Mesenchymal stem cell (in vitro differentiated cells and primary cell): ENCODE data around the gene GRIK4.
"Not testable (repeated sequence)": the region's sequence is repeated elsewhere in the genome, so short reads cannot be mapped to it uniquely, and the experiment has no call there.

Experiments used
- DNase-seq: peaks from one replicate; pipeline ENCODE4 v3.0.0-alpha.2; 2013
- H2AFZ ChIP-seq: one replicate; pipeline ENCODE4 v1.6.1; 2013; ENCODE audit warnings: low read depth, mild to moderate bottlenecking, control low read depth, inconsistent platforms, low read length, moderate library complexity
- H2AK5ac ChIP-seq: 2 replicates; pipeline ENCODE4 v1.6.1; 2013; ENCODE audit warnings: low read length, moderate library complexity, mild to moderate bottlenecking, inconsistent platforms; ENCODE audit not compliant: severe bottlenecking
- H2BK120ac ChIP-seq: one replicate; pipeline ENCODE4 v1.6.1; 2013; ENCODE audit warnings: low read depth, mild to moderate bottlenecking, inconsistent platforms, low read length, moderate library complexity
- H2BK12ac ChIP-seq, 2 experiments: one replicate each; pipeline ENCODE4 v1.6.1; 2013; ENCODE audit warnings: inconsistent platforms in 2 of 2, low read length in 2 of 2, mild to moderate bottlenecking in 2 of 2, moderate library complexity in 2 of 2, control low read depth in 1 of 2
- H2BK15ac ChIP-seq: one replicate; pipeline ENCODE4 v1.6.1; 2013; ENCODE audit warnings: mild to moderate bottlenecking, low read depth, inconsistent platforms; ENCODE audit not compliant: poor library complexity, severe bottlenecking
- H2BK5ac ChIP-seq: 2 replicates; pipeline ENCODE4 v1.6.1; 2013; ENCODE audit warnings: low read depth, mild to moderate bottlenecking, low read length, control low read depth, inconsistent platforms; ENCODE audit not compliant: poor library complexity, severe bottlenecking
- H3K14ac ChIP-seq, 2 experiments: one replicate each; pipeline ENCODE4 v1.6.1; 2013; ENCODE audit warnings: inconsistent platforms in 2 of 2, low read length in 2 of 2, control low read depth in 1 of 2, mild to moderate bottlenecking in 1 of 2, moderate library complexity in 1 of 2
- H3K18ac ChIP-seq, 2 experiments: one replicate each; pipeline ENCODE4 v1.6.1; 2013; ENCODE audit warnings: inconsistent platforms in 2 of 2, low read length in 2 of 2, control low read depth in 1 of 2, low read depth in 1 of 2, mild to moderate bottlenecking in 1 of 2
- H3K23ac ChIP-seq, 2 experiments: one replicate each; pipeline ENCODE4 v1.6.1; 2013; ENCODE audit warnings: inconsistent platforms in 2 of 2, low read length in 2 of 2, mild to moderate bottlenecking in 2 of 2, moderate library complexity in 2 of 2, control low read depth in 1 of 2
- H3K27ac ChIP-seq: 2 replicates; pipeline ENCODE4 v1.5.1; 2013; ENCODE audit warnings: mild to moderate bottlenecking, moderate library complexity, low read length, control low read depth, inconsistent platforms; ENCODE audit not compliant: poor library complexity, severe bottlenecking
- H3K27me3 ChIP-seq, 2 experiments: 2 replicates each; pipeline versions ENCODE4 v1.6.1 to v1.7.0; 2013; ENCODE audit warnings: low read length in 2 of 2, mild to moderate bottlenecking in 2 of 2, moderate library complexity in 2 of 2, control low read depth in 1 of 2, inconsistent platforms in 1 of 2; ENCODE audit not compliant: control insufficient read depth in 1 of 2, insufficient read depth in 1 of 2
- H3K36me3 ChIP-seq, 2 experiments: 2 replicates each; pipeline versions ENCODE4 v1.6.1 to v1.7.0; 2013; ENCODE audit warnings: low read length in 2 of 2, control low read depth in 1 of 2, inconsistent platforms in 1 of 2, low read depth in 1 of 2, mild to moderate bottlenecking in 1 of 2; ENCODE audit not compliant: insufficient read depth in 2 of 2, control insufficient read depth in 1 of 2
- H3K4ac ChIP-seq, 2 experiments: one replicate each; pipeline ENCODE4 v1.6.1; 2013; ENCODE audit warnings: inconsistent platforms in 2 of 2, low read length in 2 of 2, mild to moderate bottlenecking in 2 of 2, moderate library complexity in 2 of 2, control low read depth in 1 of 2, low read depth in 1 of 2
- H3K4me1 ChIP-seq: 2 replicates; pipeline ENCODE4 v1.6.1; 2013; ENCODE audit warnings: low read depth, low read length, control low read depth; ENCODE audit not compliant: control insufficient read depth, insufficient read depth
- H3K4me2 ChIP-seq: 2 replicates; pipeline ENCODE4 v1.6.1; 2013; ENCODE audit warnings: low read length, mild to moderate bottlenecking, inconsistent platforms; ENCODE audit not compliant: poor library complexity, severe bottlenecking
- H3K4me3 ChIP-seq, 2 experiments: 2 replicates each; pipeline versions ENCODE4 v1.5.1 to v1.7.0; 2013; ENCODE audit warnings: low read length in 2 of 2, mild to moderate bottlenecking in 2 of 2, control low read depth in 1 of 2, low read depth in 1 of 2; ENCODE audit not compliant: insufficient read depth in 1 of 2
- H3K79me1 ChIP-seq: replicated peaks from 2 replicates; pipeline ENCODE4 v1.6.1; 2013; ENCODE audit warnings: mild to moderate bottlenecking, control low read depth, low read length, inconsistent platforms; ENCODE audit not compliant: poor library complexity, severe bottlenecking
- H3K9ac ChIP-seq: 2 replicates; pipeline ENCODE4 v1.7.0; 2013; ENCODE audit warnings: mild to moderate bottlenecking, low read length, moderate library complexity
- H3K9me3 ChIP-seq: 2 replicates; pipeline ENCODE4 v1.7.0; 2013; ENCODE audit warnings: mild to moderate bottlenecking, low read length; ENCODE audit not compliant: control insufficient read depth
- H4K8ac ChIP-seq: one replicate; pipeline ENCODE4 v1.6.1; 2013; ENCODE audit warnings: inconsistent platforms, mild to moderate bottlenecking, low read length, moderate library complexity
- H4K91ac ChIP-seq: one replicate; pipeline ENCODE4 v1.6.1; 2013; ENCODE audit warnings: mild to moderate bottlenecking, low read length, inconsistent platforms
- WGBS: methylation state at CpG from one replicate; pipeline ENCODE4 v1.1.7; 2013; ENCODE audit warnings: mixed read lengths; 5-methylcytosine and 5-hydroxymethylcytosine counted together

Gene GRIK4

GRCh38 chr11:120785576-120785975 is 274.0 kb downstream of the GRIK4 start:
- Histone ChIP-seq H3K36me3 (no peaks in the 10 kb centered on the region), H3K23ac (no peak overlapping the region), H3K9me3 (no peaks in the 10 kb centered on the region), H2BK5ac (no peak overlapping the region), H3K4me2 (no peak overlapping the region), H2AFZ (no peak overlapping the region), H3K27ac (no peak overlapping the region), H3K4ac (no peak overlapping the region), H3K14ac (peak overlapping the region in 1 of 2 experiments; percentile 62), H4K8ac (no peak overlapping the region), H2BK15ac (no peak overlapping the region), H3K4me3 (no peak overlapping the region), H2BK12ac (no peak overlapping the region), H3K4me1 (no peaks in the 10 kb centered on the region), H2BK120ac (no peak overlapping the region), H3K27me3 (peaks cover 53 to 77% of the 10 kb centered on the region in 2 experiments), H4K91ac (no peak overlapping the region), H3K9ac (no peak overlapping the region), H3K79me1 (no peaks in the 10 kb centered on the region), H3K18ac (no peak overlapping the region), H2AK5ac (no peak overlapping the region)
- 86% methylated on average over 9 of the region's 9 CpGs for WGBS
- no peak for DNase-seq

GRCh38 chr11:120786206-120786735 is 274.7 kb downstream of the GRIK4 start:
- DNase-seq, result no peak
- no peak overlapping the region for H2AFZ ChIP-seq
- H3K18ac ChIP-seq, result no peak overlapping the region
- H3K4me1 ChIP-seq, result no peaks in the 10 kb centered on the region
- no peak overlapping the region for H4K91ac ChIP-seq
- no peak overlapping the region for H3K4ac ChIP-seq
- peaks cover 5% of the 10 kb centered on the region for H3K9me3 ChIP-seq
- no peak overlapping the region for H3K4me3 ChIP-seq
- no peak overlapping the region for H3K4me2 ChIP-seq
- H3K36me3 ChIP-seq, result no peaks in the 10 kb centered on the region
- H3K27ac ChIP-seq, result no peak overlapping the region
- no peak overlapping the region for H2BK120ac ChIP-seq
- H2BK12ac ChIP-seq, result no peak overlapping the region
- no peak overlapping the region for H2BK5ac ChIP-seq
- H2AK5ac ChIP-seq, result no peak overlapping the region
- no peak overlapping the region for H3K23ac ChIP-seq
- H3K79me1 ChIP-seq, result no peaks in the 10 kb centered on the region
- WGBS, result 92% methylated on average over 4 of the region's 4 CpGs
- H3K9ac ChIP-seq, result no peak overlapping the region
- H2BK15ac ChIP-seq, result no peak overlapping the region
- H3K27me3 ChIP-seq, result peaks cover 59 to 84% of the 10 kb centered on the region in 2 experiments
- no peak overlapping the region for H4K8ac ChIP-seq
- H3K14ac ChIP-seq, result no peak overlapping the region

- H3K79me1 ChIP-seq, H2AK5ac ChIP-seq, H2BK120ac ChIP-seq, H3K4me2 ChIP-seq, H2BK15ac ChIP-seq, H3K27ac ChIP-seq, H2BK12ac ChIP-seq, H3K4me3 ChIP-seq, H3K18ac ChIP-seq, H3K4ac ChIP-seq, DNase-seq, H4K91ac ChIP-seq, H2BK5ac ChIP-seq, H2AFZ ChIP-seq, H4K8ac ChIP-seq, H3K23ac ChIP-seq, H3K14ac ChIP-seq, H3K36me3 ChIP-seq, H3K9ac ChIP-seq, H3K4me1 ChIP-seq: not testable (repeated sequence)
- Histone ChIP-seq H3K9me3 (peaks cover 12% of the 10 kb centered on the region), H3K27me3 (peaks cover 64 to 85% of the 10 kb centered on the region in 2 experiments)
- 92% methylated on average over 7 of the region's 9 CpGs for WGBS
Observed at GRCh38 chr11:120787224-120787623, 275.7 kb downstream of the GRIK4 start.

GRCh38 chr11:120789391-120789790 is 277.8 kb downstream of the GRIK4 start:
- no peaks in the 10 kb centered on the region for H3K4me1 ChIP-seq
- H3K27ac ChIP-seq, result no peak overlapping the region
- H2AK5ac ChIP-seq, result no peak overlapping the region
- no peak overlapping the region for H2BK15ac ChIP-seq
- no peak overlapping the region for H3K18ac ChIP-seq
- no peak overlapping the region for H2BK120ac ChIP-seq
- DNase-seq, result no peak
- peaks cover 68 to 85% of the 10 kb centered on the region in 2 experiments for H3K27me3 ChIP-seq
- H3K14ac ChIP-seq, result no peak overlapping the region
- no peak overlapping the region for H3K4ac ChIP-seq
- no peak overlapping the region for H3K23ac ChIP-seq
- no peak overlapping the region for H3K9ac ChIP-seq
- H2AFZ ChIP-seq, result no peak overlapping the region
- peaks cover 15% of the 10 kb centered on the region for H3K9me3 ChIP-seq
- H3K79me1 ChIP-seq, result no peaks in the 10 kb centered on the region
- H3K4me3 ChIP-seq, result no peak overlapping the region
- H2BK5ac ChIP-seq, result no peak overlapping the region
- no peak overlapping the region for H4K8ac ChIP-seq
- H2BK12ac ChIP-seq, result no peak overlapping the region
- no peak overlapping the region for H3K4me2 ChIP-seq
- no peak overlapping the region for H4K91ac ChIP-seq
- no peaks in the 10 kb centered on the region for H3K36me3 ChIP-seq
- 79% methylated on average over 9 of the region's 9 CpGs for WGBS
